Activated naive CD8-positive, alpha-beta T cell treated with anti-CD3 and anti-CD28 coated beads, Interleukin-2, amount 50 U/mL, for 16 hours (primary cell): ENCODE measurements around the gene PGC.

Experiments used
- DNase-seq: peaks from one replicate; pipeline ENCODE4 v3.0.0-alpha.2; 2020; ENCODE audit warnings: low read depth, low spot score

PGC gene

GRCh38 chr6:41746107-41746506 lies 1.1 kb downstream of the PGC start:
- no peak for DNase-seq

- no peak for DNase-seq
Observed at GRCh38 chr6:41744236-41744787, 2.9 kb downstream of the PGC start.

GRCh38 chr6:41743406-41744235 lies 3.6 kb downstream of the PGC start:
- DNase-seq: no peak

GRCh38 chr6:41741625-41742490 lies 5.3 kb downstream of the PGC start:
- DNase-seq: no peak

GRCh38 chr6:41740366-41741162 lies 6.6 kb downstream of the PGC start:
- DNase-seq: no peak

GRCh38 chr6:41739041-41739440 lies 8.2 kb downstream of the PGC start:
- DNase-seq: no peak

- DNase-seq: no peak
Observed at GRCh38 chr6:41737591-41738130, 9.5 kb downstream of the PGC start.

- no peak for DNase-seq
Observed at GRCh38 chr6:41736800-41737555, 10.2 kb downstream of the PGC start.

GRCh38 chr6:41736186-41736733 lies 10.9 kb downstream of the PGC start:
- DNase-seq: no peak

- peak; percentile 86 for DNase-seq
Observed at GRCh38 chr6:41735427-41736185, 11.6 kb downstream of the PGC start, which contains the start of gene TFEB. TSS of gene TFEB (minus strand) at chr6:41735608. CDS start at chr6:41691213, 44,395 bp downstream.

GRCh38 chr6:41734666-41735426 lies 12.4 kb downstream of the PGC start:
- peak; percentile 14 for DNase-seq

- peak; percentile 11 for DNase-seq
Observed at GRCh38 chr6:41733707-41734665, 13.2 kb downstream of the PGC start.

- no peak for DNase-seq
Observed at GRCh38 chr6:41733360-41733706, 13.9 kb downstream of the PGC start.

GRCh38 chr6:41732591-41733359 lies 14.4 kb downstream of the PGC start:
- peak; percentile 33 for DNase-seq

- DNase-seq: no peak
Observed at GRCh38 chr6:41732149-41732548, 15.0 kb downstream of the PGC start.

- DNase-seq: no peak
Observed at GRCh38 chr6:41731561-41732086, 15.6 kb downstream of the PGC start.
